Psoas muscle (tissue), 8 donors: ENCODE measurements around the gene UBE2F. TPM values are rescaled to one million over a fixed set of nuclear protein-coding genes. Genes with fewer than 3 reads are reported as not detected.
"Not testable (repeated sequence)": the region's sequence is repeated elsewhere in the genome, so short reads cannot be mapped to it uniquely, and the experiment has no call there.

ENCODE experiments used
- ATAC-seq, 4 donors: fragments of 200-7000 bp; cut with Tn5 transposase; one replicate each; pipeline ENCODE4 v1.9.1; 2020; ENCODE audit warnings: moderate library complexity in 3 of 4, mild to moderate bottlenecking in 2 of 4
- DNase-seq, 2 donors: peaks; one replicate each; pipeline ENCODE4 v3.0.0-alpha.2; 2020
- H3K27ac ChIP-seq: fragments of 200-600 bp; one replicate; pipeline ENCODE4 v1.8.0; 2022
- H3K27me3 ChIP-seq, 3 donors: fragments of 200-600 bp in 1 of 3; one replicate each; pipeline versions ENCODE4 v1.6.1 to v1.8.0; 2013 to 2022; ENCODE audit warnings: low read length in 2 of 3, mild to moderate bottlenecking in 2 of 3, moderate library complexity in 1 of 3; ENCODE audit not compliant: insufficient read depth in 3 of 3
- H3K36me3 ChIP-seq, 2 donors: fragments of 200-600 bp in 1 of 2; one replicate each; pipeline versions ENCODE4 v1.6.1 to v1.8.0; 2013 to 2022; ENCODE audit warnings: low read depth in 1 of 2, mild to moderate bottlenecking in 1 of 2, moderate library complexity in 1 of 2; ENCODE audit not compliant: insufficient read depth in 1 of 2
- H3K4me1 ChIP-seq: fragments of 200-600 bp; one replicate; pipeline ENCODE4 v1.8.0; 2022
- H3K4me3 ChIP-seq: fragments of 200-600 bp; one replicate; pipeline ENCODE4 v1.8.0; 2022; ENCODE audit warnings: mild to moderate bottlenecking
- H3K9me3 ChIP-seq: fragments of 200-600 bp; one replicate; pipeline ENCODE4 v1.8.0; 2022
- WGBS, 3 donors: extraction: QIAGEN DNeasy Blood & Tissue Kit; methylation state at CpG; one replicate each; pipeline versions ENCODE4 v1.1.6 to v1.1.7; 2013; 5-methylcytosine and 5-hydroxymethylcytosine counted together
- intact Hi-C, 2 donors: fragments of 100-400 bp; cut with DNase I; formaldehyde crosslinking; loops; one replicate each; pipeline versions ENCODE4 v1.11.0 to v1.14.2; 2022
- polyA plus RNA-seq, 3 donors: library from polyadenylated mRNA; stranded (reverse); fragments of 200-250 nt; gene quantifications; one replicate each; pipeline ENCODE4 v1.2.3, GENCODE V29; 2013
- total RNA-seq, 4 donors: library from RNA; stranded (reverse); fragmentation: NEBNext Ultra II Directional in 2 of 4; extraction: Animal tissue kit (Norgen Biotek cat#: 25700) in 2 of 4; gene quantifications; one replicate each; pipeline versions ENCODE4 v1.2.1 to v1.2.4, GENCODE V29; 2021 to 2023
- TF ChIP-seq, protein P1 (sequence below): fragments of 200-600 bp; IDR thresholded peaks from one replicate; pipeline ENCODE4 v1.8.0; 2022; ENCODE audit warnings: antibody characterized with exemption
- donor health status: healthy with polysubstance abuse.
- donor health status: DM: no; HTN: no; CAD: no; lungs with moderate emphysema.
- donor health status: Bipolar disorder and iron deficiency.
- donor health status: healthy.
- donor health status: DM: yes; HTN: yes; CAD: no.
- donor health status: DM: no; HTN: no; CAD: no.
- donor health status: DM: no; HTN: no; CAD: no.
- donor health status: DM: yes; HTN: yes; CAD: no.

The UBE2F gene
- total and polyA plus RNA-seq, 7 donors: 46.0 to 134 (median 67.5) TPM

DNA sequence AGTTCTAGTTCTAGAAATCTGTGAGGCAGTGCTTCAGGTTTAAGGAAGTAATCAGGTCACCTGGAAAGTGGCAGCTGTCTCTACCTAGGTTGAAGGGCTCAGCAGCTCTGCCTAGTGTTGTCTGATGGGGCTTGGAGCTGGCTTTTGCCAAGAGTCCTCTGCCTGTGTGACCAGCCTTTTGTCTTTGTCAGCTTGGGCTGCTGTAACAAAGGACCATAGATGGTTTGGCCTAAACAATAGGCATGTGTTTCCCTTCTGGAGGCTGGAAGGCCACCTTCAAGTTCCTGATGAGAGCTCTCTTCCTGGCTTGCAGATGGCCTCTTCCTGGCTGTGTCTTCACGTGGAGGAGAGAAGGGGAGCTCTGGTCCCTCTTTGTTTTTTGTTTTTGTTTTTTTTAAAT, 13.3 kb downstream of the UBE2F start:
- H3K9me3 ChIP-seq: no peaks in the 10 kb centered on the region
- H3K36me3 ChIP-seq: peaks cover 0 to 19% of the 10 kb centered on the region in 2 donors
- H3K4me3 ChIP-seq: no peak overlapping the region
- no peaks in the 10 kb centered on the region for H3K27me3 ChIP-seq
- ATAC-seq (no peak), DNase-seq (no peak)
- TF ChIP-seq, protein P1, sequence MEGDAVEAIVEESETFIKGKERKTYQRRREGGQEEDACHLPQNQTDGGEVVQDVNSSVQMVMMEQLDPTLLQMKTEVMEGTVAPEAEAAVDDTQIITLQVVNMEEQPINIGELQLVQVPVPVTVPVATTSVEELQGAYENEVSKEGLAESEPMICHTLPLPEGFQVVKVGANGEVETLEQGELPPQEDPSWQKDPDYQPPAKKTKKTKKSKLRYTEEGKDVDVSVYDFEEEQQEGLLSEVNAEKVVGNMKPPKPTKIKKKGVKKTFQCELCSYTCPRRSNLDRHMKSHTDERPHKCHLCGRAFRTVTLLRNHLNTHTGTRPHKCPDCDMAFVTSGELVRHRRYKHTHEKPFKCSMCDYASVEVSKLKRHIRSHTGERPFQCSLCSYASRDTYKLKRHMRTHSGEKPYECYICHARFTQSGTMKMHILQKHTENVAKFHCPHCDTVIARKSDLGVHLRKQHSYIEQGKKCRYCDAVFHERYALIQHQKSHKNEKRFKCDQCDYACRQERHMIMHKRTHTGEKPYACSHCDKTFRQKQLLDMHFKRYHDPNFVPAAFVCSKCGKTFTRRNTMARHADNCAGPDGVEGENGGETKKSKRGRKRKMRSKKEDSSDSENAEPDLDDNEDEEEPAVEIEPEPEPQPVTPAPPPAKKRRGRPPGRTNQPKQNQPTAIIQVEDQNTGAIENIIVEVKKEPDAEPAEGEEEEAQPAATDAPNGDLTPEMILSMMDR: no peak
- intact Hi-C loops: no loop called here
- no peak overlapping the region for H3K27ac ChIP-seq
- 69 to 82% (median 74%) methylated on average over 1 of the region's 1 CpG for WGBS, 3 donors
- H3K4me1 ChIP-seq: peaks cover 36% of the 10 kb centered on the region

DNA sequence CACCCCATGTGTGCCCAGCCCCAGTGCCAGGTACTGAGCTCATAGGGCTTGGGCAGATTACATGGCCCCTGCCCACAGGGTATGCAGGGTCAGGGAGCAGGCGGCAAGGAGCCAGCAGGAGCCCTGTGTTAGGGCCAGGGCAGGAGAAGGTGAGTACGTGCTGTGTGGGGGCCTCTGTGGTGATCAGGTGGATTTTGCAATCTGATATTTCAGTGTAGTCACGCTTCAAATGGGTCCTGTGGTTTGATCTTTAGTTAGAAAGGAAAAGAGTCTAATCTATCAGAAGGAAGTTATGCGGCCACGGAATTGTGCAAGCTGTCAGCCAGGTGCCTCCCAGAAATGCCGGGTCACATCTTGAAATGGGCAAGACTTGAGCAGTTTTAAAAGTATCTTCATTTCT, 13.9 kb downstream of the UBE2F start:
- DNase-seq: no peak
- Histone ChIP-seq H3K4me3 (no peak overlapping the region), H3K36me3 (peaks cover 0 to 12% of the 10 kb centered on the region in 2 donors), H3K27me3 (no peaks in the 10 kb centered on the region), H3K9me3 (no peaks in the 10 kb centered on the region), H3K27ac (no peak overlapping the region), H3K4me1 (peaks cover 36% of the 10 kb centered on the region)
- 62 to 81% (median 66%) methylated on average over 6 of the region's 6 CpGs for WGBS, 3 donors
- peak in 2 of 4 donors; percentile 14 to 34 for ATAC-seq
- TF ChIP-seq, protein P1: no peak
- intact Hi-C loops: no loop called here

DNA sequence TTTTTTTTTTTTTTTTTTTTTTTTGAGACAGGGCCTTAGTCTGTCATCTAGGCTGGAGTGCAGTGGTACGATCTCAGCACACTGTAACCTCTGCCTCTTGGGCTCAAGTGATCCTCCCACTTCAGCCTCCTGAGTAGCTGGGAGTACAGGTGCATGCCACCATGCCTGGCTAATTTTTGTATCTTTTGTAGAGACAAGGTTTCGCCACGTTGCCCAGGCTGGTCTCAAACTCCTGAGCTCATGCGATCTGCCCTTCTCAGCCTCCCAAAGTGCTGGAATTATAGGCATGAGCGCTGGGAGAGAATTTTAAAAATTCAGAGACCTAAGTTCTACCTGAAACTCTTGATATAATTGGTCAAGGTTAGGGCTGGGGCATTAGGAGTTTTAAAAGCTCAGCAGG, 14.8 kb downstream of the UBE2F start:
- DNase-seq, ATAC-seq, H3K36me3 ChIP-seq, intact Hi-C loops, H3K4me3 ChIP-seq, H3K9me3 ChIP-seq, H3K27me3 ChIP-seq, H3K27ac ChIP-seq: not testable (repeated sequence)
- WGBS, 3 donors: 86 to 98% (median 95%) methylated on average over 5 of the region's 5 CpGs
- H3K4me1 ChIP-seq: peaks cover 33% of the 10 kb centered on the region

DNA sequence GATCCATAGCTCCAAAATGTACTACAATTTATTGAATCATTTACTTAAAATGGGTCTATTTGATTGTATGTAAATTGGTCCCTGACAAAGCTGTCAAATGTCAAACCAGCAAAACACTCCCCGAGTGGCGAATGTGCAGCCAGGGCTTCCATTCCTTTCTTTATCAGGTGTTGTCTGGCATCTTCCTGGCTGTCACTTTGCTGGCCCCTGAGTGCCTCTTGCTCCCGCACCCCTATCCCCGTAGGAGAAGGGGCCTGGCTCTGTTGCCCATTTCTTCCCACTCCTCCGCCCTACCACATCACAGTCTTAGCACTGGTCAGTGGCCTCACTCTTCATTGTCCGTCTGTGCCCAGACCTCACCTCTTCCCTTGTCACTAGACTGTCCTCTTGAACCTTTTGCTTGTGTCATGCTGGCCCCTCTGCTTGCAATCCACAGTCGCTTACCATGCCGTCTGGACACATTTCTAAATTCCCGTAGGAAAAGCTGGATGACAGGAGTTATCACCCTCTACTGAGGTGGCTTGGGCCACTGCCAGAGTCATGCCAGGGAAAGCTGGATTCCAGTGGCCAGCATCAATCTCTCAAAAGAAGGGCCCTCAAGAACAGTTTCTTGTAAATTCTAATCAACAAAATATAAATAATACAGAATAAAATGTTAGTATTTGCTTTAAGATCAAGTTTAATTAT, 15.4 kb downstream of the UBE2F start:
- TF ChIP-seq, protein P1: no peak
- Histone ChIP-seq H3K27ac (no peak overlapping the region), H3K36me3 (no peaks in the 10 kb centered on the region), H3K27me3 (no peaks in the 10 kb centered on the region), H3K4me3 (no peak overlapping the region), H3K9me3 (no peaks in the 10 kb centered on the region), H3K4me1 (peaks cover 33% of the 10 kb centered on the region)
- DNase-seq (no peak), ATAC-seq (no peak)
- intact Hi-C loops: no loop called here
- 79 to 88% (median 82%) methylated on average over 9 of the region's 9 CpGs for whole genome bisulfite sequencing, 3 donors

DNA sequence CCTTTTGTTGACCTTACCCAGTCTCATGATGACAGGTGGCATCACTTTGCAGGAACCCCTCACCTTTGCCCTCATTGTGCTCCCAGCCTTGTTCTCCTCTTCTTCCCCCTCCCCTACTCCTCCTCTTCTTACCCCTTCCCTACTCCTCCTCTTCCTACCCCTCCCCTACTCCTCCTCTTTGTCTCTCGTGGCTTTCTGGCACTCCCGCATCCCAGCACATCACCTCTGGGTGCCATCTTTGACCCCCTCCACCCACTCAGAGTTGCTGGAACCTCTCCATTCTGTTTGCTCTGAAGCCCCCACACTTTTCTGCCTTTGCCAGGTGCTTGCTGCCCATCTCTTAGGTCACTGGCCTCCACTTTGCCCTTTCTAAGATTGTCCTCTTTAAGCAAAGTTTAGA, 17.1 kb downstream of the UBE2F start:
- H3K27me3 ChIP-seq: no peaks in the 10 kb centered on the region
- TF ChIP-seq, protein P1: no peak
- intact Hi-C loops: no loop called here
- ATAC-seq: no peak
- H3K4me3 ChIP-seq: no peak overlapping the region
- 16 to 41% (median 32%) methylated on average over 2 of the region's 2 CpGs for WGBS, 3 donors
- H3K27ac ChIP-seq: no peak overlapping the region
- DNase-seq: no peak
- H3K36me3 ChIP-seq: peaks cover 0 to 4% of the 10 kb centered on the region in 2 donors
- H3K9me3 ChIP-seq: no peaks in the 10 kb centered on the region
- H3K4me1 ChIP-seq: peaks cover 18% of the 10 kb centered on the region
